ENCODE results near the gene HMGCS2.

HMGCS2 gene

DNA sequence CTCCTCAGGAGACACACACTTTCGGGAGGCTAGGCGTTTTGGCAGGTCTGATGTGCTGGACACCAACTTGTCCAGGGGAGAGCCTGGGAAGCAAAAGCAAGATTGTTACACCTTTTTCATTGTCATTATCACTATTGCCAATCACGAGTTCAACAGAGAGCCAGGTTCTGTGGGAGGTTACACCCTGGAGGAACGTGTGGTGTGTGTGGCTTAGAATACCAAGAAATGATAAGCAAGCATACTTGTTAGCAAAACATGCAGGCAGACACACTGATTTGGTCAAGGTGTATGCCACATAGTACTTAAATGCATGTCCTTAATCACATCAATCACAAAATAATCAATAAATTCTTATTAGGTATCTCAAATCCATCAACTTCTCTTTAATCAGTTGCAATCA, 16.1 kb downstream of the HMGCS2 start:
- no peak for DNase-seq

DNA sequence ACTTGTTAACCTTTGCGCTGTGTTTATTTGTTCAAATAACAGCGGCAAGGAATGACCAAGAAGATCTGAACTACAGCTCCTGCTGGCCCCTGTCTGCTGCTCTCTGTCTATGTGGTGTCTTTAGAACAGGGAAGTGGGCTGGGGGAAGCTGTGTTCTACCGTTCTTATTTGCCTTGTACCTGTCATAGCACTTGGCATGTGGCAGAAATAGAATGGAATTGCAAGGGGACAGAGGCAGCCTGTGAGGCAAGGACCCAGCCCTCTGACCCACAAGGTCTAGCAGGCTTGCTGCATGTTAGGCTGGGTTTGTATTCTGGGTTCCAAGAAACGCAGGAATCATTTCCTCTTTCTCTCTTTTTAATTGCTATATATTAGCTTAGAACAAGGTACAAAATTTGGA, 20.7 kb downstream of the HMGCS2 start:
- DNase-seq: no peak

DNA sequence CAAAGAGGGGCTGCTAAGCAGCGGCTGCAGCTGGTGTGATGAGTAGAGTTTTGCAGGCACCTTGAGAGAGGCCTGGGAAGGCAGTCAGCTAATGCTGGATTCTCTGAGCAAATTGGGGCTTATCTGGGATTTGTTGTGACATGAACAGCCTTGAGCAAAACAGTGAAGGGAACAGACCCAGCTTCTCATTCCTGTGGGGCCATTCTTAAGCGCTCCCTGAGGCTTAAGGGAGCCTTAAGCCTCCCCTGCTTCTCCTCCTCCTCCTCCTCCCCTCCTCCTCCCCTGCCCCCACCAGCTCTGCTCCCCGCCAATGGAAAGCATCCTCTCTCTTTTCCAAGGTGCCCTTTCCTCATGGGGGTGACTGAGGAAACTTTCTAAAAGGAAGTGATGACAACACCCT, 21.3 kb downstream of the HMGCS2 start:
- DNase-seq: no peak

DNA sequence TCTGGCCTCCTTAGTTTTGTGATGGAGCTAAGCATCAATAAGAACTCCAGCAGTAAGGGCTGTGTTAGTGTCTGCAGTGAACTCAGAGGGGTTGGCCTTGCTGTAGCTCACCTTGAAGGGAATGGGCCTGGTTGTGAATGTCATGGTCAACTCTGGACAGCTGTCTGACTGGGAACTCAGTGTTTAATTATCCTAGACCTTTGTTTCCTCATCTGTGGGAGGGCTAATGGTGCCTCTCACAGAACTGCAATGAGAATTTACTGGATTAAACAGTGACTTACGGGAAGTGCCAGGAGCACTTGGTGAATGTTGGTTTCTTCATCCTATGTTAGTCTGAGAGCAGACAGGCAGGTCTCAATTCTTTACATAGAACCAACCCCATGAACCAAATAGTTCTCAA, 23.7 kb downstream of the HMGCS2 start:
- DNase-seq: no peak

DNA sequence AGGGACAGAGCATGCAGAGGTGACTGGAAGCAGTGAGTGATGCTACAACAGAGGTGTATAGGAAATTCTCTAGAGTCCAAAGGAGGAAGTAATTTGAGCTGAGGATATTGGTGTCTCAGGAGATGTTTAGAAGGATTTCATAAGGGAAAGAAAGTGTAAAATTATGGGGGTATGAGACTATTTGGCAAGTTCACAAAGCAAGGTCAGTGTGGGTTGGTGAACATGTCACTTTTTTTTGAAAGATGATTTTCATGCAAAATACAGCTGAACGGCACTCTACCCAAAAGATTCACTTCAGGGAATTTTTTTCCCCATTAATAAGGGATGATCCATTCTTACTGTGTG, 24.1 kb downstream of the HMGCS2 start:
- DNase-seq: no peak

DNA sequence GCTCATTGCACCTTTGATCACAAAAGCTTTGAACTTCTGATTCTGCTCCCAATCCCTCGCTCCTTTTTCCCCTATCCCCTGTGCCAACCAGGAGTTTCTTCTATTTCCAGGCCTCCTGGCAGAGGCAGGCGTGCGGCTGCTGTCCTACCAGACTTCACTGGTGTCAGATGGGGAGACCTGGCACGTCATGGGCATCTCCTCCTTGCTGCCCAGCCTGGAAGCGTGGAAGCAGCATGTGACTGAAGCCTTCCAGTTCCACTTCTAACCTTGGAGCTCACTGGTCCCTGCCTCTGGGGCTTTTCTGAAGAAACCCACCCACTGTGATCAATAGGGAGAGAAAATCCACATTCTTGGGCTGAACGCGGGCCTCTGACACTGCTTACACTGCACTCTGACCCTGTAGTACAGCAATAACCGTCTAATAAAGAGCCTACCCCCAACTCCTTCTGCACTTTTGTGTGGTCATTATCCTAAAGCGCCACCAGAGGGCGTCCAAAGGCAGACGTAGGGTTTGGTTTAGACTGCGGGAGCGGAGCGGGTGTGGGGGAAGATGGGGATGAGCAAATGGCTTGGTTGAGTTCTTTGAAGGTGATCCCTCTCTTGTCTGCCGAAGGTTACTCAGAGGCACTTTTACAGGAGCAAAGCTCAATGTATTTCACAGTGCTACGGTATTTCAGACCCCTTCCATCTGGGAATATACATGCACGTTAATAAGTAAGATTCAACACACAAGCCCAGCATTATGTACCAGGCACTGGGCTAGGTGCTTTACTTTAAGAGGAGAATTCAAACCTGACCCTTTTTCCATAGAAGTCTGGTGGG, 24.7 kb downstream of the HMGCS2 start:
- DNase-seq: peak; percentile 76

DNA sequence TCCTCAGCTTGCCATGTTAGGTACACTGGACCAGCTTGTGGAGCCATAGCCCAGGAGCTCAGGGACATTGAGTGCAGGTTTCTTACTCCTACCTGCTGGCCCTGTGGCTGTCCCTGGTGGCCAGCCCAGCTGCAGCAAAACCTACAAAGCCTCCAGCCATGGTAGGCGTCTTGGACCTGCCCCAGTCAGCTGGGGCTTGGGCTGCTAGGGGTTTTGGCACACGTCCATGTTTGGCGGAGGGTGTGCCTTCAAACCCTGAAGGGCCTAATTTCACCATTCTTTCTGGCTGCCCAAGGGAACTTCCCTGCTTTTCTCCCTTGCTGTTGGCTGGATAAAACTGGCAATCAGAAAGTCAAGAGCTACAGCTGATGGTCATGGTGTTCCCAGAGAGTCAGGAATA, 25.4 kb downstream of the HMGCS2 start:
- DNase-seq: no peak

DNA sequence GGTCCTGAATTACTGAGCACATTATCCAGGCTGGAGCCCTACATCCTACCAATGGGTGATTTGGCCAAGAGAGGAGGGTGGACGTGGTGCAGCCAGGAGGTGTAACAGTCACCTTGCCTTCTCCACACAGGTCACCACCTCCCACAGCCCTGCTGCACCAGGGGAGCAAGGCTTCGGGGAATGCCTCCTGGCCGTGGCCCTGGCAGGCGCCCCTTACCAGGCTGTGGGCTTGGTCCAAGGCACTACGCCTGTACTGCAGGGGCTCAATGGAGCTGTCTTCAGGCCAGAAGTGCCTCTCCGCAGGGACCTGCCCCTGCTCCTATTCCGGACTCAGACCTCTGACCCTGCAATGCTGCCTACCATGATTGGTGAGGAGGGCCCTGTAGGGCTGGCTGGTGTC, 26.0 kb downstream of the HMGCS2 start:
- no peak for DNase-seq

DNA sequence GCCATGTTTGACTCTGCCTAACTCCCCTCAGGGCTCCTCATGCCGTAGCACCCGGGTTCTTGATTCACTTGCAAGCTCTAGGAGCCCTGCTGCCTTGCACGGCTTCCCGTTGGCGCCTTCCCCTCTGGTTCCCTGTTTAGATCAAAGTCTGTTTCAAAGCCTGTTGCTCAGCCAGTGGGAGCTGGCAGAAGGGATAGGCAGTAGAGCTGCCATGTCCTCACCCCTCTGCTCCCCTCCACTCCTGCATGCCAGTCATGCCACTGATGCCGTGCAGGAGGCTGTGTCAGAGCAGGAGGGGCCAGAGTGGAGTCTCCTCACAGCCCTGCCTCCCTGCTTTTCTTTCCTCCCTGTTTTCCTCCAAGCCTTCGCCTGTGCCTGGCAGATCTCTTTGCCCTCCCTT, 26.5 kb downstream of the HMGCS2 start:
- DNase-seq: peak; percentile 36

DNA sequence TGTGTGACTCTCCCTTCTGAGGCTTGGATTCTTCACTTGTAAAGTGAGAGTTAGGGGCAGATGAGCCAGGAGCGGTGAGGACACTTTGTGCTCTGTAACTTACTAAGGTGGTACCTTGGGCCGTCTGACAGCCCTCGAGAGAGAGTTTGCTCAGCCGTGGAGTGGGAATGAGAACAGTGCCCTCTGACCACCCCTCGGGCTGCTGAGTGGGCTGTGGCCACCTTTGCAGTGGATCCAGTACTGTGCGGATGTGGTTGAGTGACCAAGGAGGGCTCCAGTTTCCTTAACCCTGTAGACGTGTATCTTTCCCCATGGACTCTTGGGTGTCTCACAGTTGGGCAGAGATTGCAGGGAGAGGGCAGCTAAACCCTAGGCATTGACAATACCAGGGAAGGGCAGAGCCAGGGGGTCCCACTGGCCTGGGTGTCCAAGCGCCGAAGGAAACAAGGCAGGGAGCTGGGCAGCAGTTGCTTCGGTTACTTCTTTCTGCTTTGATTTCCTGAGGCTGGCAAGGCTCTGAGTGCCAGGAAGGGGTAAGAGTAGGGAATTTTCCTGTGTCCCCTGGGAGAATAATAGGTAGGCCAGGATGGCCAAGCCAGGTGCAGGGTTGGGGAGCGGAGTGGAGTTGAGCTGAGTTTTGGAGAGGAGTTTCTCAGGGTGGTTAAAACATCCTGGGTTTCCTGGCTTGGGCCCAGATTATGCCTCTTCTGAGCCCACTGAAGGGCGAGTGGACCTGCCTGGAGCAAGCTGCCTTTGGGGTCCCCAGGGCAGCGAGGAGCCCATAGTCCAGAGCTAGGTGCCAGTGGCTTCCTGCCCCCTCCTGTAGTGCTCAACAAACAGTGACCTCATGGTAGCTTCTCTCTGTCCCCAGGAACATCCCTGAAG, 27.6 kb downstream of the HMGCS2 start:
- DNase-seq: no peak

DNA sequence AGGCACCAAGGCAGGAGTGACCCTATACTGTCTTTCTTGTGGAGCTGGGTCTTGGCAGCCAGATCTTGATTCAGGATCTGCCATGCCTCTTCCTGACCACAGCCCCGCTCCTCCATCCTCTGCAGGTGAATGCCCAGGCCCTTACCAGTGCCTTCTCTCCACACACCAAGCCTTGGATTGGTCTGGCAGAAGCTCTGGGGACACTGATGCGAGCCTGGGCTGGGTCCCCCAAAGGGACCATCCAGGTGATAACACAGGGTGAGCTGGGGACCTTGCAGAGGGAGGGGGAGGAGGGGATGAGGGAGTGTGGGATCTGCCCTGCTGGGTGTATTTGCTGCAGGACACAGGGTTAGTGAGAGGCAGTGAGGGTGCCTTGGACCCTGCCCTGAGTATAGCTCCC, 28.4 kb downstream of the HMGCS2 start:
- no peak for DNase-seq

DNA sequence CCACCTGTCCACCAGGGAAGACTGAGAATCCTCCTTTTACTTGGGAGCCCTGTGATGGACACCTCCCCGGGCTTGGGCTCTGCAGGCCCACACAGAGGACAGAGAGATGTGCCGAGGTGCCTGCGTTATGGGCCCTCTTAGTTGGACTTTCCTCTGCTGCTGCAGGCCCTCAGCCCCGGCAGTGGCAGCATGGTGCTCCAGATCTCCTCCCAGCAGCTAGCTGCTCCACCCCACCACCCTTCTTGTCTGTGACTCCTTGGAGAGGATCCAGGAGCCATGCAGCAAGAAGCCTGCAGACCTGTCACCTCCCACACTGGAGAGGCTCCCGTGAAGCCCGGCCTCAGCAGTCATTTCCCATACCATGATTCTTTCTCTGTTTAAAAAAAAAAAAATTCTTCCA, 29.6 kb downstream of the HMGCS2 start:
- no peak for DNase-seq

DNA sequence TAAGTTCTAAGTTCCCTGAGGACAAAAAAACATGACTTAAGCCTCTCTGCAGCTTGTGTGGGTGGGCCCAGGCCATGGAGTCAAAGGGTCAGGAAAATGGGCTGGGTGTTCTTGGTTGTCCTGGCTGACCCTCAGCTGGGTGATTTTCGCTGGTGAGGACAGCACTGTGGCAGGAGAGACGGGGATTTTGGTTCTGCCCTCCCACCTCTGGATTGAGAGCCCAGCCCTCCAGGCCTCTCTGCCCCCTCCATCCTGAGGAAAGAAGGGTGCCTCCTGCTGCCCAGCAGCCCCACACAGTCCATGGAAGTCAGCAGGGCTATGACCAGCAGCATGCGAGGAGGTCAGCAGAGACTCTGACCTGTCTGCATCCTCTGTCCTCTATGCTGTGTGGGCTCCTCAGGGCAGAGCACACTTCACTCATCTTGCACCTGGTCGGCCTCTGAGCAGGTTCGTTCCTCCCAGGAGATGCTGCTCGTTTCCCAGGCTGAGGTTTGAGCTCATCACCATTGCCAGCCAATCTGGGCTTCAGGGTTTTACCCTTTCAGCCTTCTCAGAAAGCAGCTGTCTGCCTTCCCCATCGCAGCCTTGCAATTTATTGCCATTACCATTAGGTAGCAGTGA, 30.5 kb downstream of the HMGCS2 start:
- no peak for DNase-seq

DNA sequence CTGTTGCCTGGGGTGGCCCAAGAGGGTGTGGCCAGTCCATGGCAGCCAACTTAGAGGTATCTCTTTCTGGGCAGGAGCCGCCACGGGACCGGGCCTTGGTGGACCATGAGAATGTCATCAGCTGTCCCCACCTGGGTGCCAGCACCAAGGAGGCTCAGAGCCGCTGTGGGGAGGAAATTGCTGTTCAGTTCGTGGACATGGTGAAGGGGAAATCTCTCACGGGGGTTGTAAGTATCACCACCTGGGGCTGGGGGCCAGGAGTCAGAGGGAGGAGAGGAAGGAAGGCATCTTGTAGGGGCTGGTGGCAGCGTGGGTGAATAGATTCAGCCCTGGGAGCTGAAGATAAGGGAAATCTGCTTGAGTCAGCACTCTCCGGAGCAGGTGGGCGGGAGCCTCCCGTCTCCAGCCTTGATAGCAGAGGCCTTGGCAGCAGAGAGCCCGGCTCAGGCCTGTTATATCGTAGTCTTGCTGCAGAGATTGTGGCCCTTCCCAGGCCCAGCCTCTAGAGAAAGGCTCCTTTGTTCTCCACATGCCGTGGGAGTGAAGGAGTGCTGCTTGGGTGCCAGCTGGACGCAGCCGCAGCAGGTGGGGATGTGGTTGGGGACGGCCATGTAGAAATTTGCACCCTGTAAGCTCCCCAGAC, 31.5 kb downstream of the HMGCS2 start:
- peak; percentile 18 for DNase-seq

DNA sequence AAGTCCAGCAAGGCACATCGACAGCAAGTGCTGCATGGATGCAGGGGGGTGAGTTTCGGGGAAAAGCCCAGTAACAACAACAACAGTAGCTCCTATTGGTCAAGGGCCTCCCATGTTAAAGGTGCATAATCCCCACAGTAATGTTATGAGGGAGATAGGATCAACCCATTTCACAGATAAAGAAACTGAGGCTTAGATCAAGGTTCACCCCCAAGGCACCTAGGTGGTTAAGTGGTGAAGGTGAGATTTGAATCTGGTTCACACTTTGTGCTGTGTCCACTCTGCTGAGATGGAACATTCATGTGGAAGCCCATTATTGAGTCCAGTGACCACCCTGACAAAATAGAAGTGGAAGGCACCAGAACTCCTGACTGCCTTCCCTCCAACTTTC, 32.1 kb downstream of the HMGCS2 start:
- no peak for DNase-seq

DNA sequence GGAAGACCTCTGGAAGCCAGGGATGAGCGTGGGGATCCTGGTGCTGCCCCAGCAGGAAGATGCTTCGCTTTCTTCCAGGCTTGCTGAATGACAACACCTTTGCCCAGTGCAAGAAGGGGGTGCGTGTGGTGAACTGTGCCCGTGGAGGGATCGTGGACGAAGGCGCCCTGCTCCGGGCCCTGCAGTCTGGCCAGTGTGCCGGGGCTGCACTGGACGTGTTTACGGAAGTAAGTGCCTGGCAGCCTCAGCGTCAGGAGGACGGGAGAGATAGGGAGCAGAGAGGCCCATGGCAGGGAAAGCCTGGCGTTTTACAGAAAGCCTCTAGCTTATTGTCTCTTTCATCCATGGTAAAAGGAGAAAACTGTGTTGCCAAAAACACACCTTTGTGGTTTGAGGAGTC, 33.5 kb downstream of the HMGCS2 start:
- no peak for DNase-seq

DNA sequence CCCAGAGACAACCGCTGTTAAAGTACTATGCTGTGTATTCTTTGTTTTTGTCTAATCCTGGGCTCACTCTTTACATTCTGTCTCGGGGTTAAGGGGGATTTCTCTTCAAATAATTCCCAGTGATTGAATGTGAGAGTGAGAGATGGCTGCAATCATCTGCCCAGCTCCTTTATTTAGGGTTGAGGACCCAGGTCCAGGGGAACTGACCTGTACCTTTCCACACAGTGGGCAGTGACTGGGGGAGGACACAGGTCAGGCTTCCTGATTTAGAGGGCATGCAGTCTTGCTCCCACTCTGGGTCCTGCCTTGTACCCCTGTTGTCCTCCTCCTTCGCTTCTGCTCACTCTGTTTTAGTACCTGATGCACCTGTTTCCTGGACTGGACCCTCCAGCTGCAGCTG, 35.0 kb downstream of the HMGCS2 start:
- no peak for DNase-seq

DNA sequence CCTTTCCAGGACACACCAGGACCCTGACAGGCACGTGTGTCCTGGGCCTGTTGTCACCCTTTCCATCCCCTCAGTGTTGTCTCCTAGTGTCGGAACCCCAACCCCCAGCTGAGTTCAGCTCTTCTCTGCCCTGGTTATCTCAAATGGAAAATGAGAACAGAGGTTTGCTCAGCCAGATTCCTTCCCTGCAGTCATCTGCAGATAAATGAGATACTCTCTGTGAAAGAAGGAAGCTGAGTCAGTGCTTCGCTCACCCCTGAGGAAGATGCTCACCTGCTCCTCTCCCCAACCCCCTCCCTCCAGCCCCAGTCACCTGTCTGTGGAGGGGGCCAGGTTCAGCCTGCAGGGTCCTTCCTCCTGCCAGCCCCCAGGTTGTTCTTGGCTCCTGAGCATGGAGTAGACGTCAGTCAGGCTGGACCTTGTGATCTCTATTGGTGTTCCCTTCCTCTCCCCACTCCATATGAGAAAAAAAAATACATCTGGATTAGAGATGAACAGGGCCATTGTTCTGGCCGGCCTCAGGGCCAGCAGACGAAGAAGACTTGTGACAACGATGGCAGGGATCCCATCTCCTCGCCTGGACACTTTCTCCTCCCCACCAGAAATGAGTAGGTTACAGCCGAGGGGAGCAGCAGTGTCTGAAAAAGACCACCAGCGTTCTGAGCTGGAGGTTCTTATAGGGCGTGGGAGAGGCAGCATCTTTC, 36.1 kb downstream of the HMGCS2 start:
- DNase-seq: no peak

DNA sequence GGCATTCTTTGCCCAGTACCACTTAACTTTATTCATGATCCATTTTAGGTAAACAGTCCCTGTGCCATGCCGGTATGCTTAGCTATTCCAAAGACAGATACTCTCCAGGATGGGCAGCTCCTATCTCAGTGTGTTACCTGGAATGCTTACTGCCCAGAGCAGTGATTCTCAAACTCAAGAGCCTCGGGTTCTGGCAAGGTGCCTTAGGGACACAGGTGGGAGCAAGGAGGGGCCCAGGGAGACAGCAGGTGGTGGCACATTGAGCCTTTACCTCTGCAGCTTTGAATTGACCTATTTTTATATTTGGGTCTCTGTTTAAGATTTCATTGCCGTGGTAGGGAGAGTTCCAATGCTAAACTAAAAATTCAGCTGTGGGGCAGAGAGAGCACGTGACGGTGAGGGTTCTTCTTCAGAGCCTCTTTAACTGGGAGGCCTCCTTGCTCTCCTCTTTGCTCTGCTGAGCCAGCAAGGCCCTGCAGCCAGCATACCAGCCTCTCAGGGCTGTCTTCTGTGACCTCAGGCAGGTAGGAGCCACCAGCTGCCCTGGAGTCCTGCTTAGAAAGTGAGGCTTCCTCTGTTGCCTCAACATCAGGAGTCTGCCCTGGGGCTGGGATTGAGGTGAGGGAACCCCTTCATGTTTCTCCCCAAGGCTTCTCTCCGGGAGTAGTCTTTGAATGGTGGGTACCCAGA, 36.8 kb downstream of the HMGCS2 start:
- DNase-seq: no peak

DNA sequence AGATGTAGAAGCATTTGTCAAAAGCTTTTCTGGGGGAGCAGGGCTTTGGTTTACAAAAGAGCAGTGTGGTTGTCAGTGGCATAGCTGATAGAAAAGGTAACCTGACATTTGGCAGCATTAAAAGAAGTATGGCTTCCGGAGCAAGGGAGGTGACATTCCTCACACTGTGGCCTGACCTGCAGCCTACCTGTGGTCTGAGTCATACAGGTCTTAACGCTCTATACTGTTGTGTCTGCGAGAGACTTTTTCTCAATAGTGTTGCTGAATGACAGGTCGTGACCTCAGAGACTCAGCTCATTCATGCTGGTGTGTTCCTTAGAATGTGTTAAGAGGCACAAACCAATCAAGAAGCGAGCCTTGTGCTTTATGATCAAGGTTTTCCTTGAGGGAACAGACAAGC, 37.6 kb downstream of the HMGCS2 start:
- DNase-seq: no peak

DNA sequence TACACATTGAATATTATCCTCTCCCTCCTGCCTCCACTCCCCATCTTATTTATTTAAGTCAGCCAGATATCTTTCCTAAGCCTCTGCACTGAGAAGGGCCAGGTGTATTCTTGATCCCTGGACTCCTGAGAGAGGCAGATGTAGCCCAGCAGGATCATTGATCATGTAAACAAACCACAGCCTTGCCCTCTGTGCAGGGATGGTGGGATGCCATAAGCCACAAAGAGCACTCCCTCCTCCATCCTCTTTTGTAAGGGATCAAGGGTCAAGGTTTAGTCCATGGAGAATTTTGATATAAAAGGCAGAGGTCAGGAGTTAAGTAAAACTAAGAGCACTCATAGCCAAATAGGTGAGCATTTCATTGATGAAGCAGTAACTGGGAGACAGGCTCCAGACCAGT, 39.7 kb downstream of the HMGCS2 start:
- no peak for DNase-seq

DNA sequence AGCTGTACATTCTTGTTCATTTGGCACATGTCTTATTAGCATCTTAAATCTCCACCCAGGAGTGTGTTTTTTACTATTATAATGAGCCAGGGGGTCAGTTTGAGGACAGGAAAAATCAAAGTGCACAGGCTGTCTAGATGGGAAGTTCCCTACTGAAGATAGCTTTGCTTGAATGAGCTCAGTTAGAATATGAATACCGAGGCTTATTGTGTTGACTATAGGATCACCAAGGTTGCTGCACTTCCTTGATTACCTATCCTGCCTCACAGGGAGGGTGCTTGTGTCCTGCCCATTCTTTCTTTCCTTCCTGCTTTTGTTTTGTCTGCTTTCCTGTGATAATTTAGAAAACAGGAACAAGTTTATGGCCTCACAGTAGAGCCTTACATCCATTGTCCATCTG, 40.7 kb downstream of the HMGCS2 start:
- DNase-seq: no peak

Data from kidney glomerular epithelial cell (primary cell).